Testis (tissue), 2 donors: ENCODE results near the gene INF2.

Experiments
- POLR2A ChIP-seq: fragments of 450-650 bp; IDR thresholded peaks from one replicate; pipeline ENCODE4 v1.6.1; 2017; ENCODE audit warnings: antibody characterized with exemption, mild to moderate bottlenecking, moderate library complexity
- TF ChIP-seq, protein P1 (sequence below), 3 experiments: fragments of 450-650 bp in 2 of 3; fragments of 200-600 bp in 1 of 3; sonication (generic) in 1 of 3; IDR thresholded peaks; one replicate each; pipeline ENCODE4 v1.5.1; 2016 to 2019; ENCODE audit warnings: antibody characterized with exemption in 3 of 3, mild to moderate bottlenecking in 2 of 3, moderate library complexity in 1 of 3

DNA sequence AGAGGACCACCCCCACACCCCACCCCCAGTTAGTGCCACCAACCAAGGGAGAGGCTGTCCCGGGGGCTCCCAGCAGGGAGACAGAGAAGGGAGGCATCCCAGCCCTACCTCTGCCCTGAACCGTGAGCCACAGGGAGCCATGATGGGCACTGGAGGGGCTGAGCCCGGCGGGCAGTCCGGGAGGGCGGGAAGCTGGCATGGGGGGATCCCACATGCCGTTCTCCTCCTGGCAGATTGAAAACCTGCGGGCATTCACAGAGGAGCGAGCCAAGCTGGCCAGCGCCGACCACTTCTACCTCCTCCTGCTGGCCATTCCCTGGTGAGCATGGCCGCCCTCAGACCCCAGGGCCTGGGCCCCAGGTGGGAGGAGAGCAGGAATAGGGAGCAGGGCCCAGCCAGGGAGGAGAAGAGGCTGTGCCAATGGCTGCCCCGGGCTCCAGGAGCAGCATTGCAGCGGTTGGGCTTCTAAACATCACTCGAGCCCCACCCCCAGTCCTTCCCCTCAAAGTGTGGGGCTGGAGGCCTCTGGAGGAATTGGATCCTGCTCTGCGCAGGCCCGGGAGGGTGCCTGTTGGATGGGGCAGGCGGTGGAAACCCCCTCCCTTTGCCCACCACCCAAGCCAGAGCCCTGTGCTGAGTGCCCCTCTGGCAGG is 20.1 kb downstream of the INF2 start:
- TF ChIP-seq, protein P1, sequence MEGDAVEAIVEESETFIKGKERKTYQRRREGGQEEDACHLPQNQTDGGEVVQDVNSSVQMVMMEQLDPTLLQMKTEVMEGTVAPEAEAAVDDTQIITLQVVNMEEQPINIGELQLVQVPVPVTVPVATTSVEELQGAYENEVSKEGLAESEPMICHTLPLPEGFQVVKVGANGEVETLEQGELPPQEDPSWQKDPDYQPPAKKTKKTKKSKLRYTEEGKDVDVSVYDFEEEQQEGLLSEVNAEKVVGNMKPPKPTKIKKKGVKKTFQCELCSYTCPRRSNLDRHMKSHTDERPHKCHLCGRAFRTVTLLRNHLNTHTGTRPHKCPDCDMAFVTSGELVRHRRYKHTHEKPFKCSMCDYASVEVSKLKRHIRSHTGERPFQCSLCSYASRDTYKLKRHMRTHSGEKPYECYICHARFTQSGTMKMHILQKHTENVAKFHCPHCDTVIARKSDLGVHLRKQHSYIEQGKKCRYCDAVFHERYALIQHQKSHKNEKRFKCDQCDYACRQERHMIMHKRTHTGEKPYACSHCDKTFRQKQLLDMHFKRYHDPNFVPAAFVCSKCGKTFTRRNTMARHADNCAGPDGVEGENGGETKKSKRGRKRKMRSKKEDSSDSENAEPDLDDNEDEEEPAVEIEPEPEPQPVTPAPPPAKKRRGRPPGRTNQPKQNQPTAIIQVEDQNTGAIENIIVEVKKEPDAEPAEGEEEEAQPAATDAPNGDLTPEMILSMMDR (IDR thresholded peaks at IDR 0.05), result no peak
- TF ChIP-seq POLR2A, result no peak
